GM12891 (cell line): ENCODE data around the gene MREG.
"Not testable (repeated sequence)": the region's sequence is repeated elsewhere in the genome, so short reads cannot be mapped to it uniquely, and the experiment has no call there.

Source experiments
- DNase-seq: peaks from one replicate; pipeline ENCODE4 v3.0.0; 2011; ENCODE audit warnings: low spot score; ENCODE audit not compliant: insufficient read length
- FAIRE-seq: peaks from 2 replicates; lab custom pipeline; 2011; peaks lifted over from hg19 to GRCh38; lab: Jason Lieb, UNC
- PAX5 ChIP-seq: IDR thresholded peaks from 2 replicates; pipeline ENCODE4 v1.6.1; 2011; ENCODE audit warnings: low read length, moderate library complexity, mild to moderate bottlenecking; ENCODE audit not compliant: insufficient read depth, severe bottlenecking
- POLR2A ChIP-seq: IDR thresholded peaks from 2 replicates; pipeline ENCODE4 v1.6.1; 2011; ENCODE audit warnings: low read depth, low read length, control low read depth
- POLR2AphosphoS5 ChIP-seq: IDR thresholded peaks from 2 replicates; pipeline ENCODE4 v1.6.1; 2011; ENCODE audit warnings: low read depth, low read length, control low read depth
- POU2F2 ChIP-seq: IDR thresholded peaks from 2 replicates; pipeline ENCODE4 v1.6.1; 2011; ENCODE audit warnings: low read depth, mild to moderate bottlenecking, control low read depth, low read length, moderate library complexity
- SPI1 ChIP-seq: IDR thresholded peaks from 2 replicates; pipeline ENCODE4 v1.6.1; 2011; ENCODE audit warnings: low read depth, low read length, control low read depth
- TAF1 ChIP-seq: IDR thresholded peaks from 2 replicates; pipeline ENCODE4 v1.6.1; 2011; ENCODE audit warnings: low read depth, low read length, control low read depth

The MREG gene

GRCh38 chr2:215974700-215975429 lies 38.5 kb downstream of the MREG start:
- TF ChIP-seq TAF1 (no peak), POU2F2 (no peak), PAX5 (no peak), POLR2A (no peak), SPI1 (no peak), POLR2AphosphoS5 (no peak)
- DNase-seq (no peak), FAIRE-seq (no peak)

GRCh38 chr2:215973954-215974699 lies 39.2 kb downstream of the MREG start:
- TF ChIP-seq SPI1 (no peak), POLR2AphosphoS5 (no peak), PAX5 (no peak), TAF1 (no peak), POU2F2 (no peak), POLR2A (no peak)
- no peak for FAIRE-seq
- no peak for DNase-seq

- FAIRE-seq (no peak), DNase-seq (no peak)
- TF ChIP-seq POLR2A (no peak), SPI1 (no peak), TAF1 (no peak), POLR2AphosphoS5 (no peak), POU2F2 (no peak), PAX5 (no peak)
These were observed 40.1 kb downstream of the MREG start for GRCh38 chr2:215973145-215973792.

- TF ChIP-seq POLR2A (no peak), POU2F2 (no peak), POLR2AphosphoS5 (no peak), SPI1 (no peak), PAX5 (no peak), TAF1 (no peak)
- DNase-seq (no peak), FAIRE-seq (no peak)
These were observed 41.7 kb downstream of the MREG start for GRCh38 chr2:215971671-215972070.

GRCh38 chr2:215970894-215971293 lies 42.5 kb downstream of the MREG start:
- FAIRE-seq: not testable (repeated sequence)

GRCh38 chr2:215970425-215970824 lies 42.9 kb downstream of the MREG start:
- no peak for FAIRE-seq

More at GRCh38 chr2:215970894-215971293, 42.5 kb downstream of the MREG start:
- not testable (repeated sequence) for DNase-seq

GRCh38 chr2:215969131-215969841 lies 44.1 kb downstream of the MREG start:
- DNase-seq: no peak
- no peak for FAIRE-seq

More at GRCh38 chr2:215970425-215970824, 42.9 kb downstream of the MREG start:
- TF ChIP-seq PAX5 (no peak), POLR2AphosphoS5 (no peak), POU2F2 (no peak), SPI1 (no peak), TAF1 (no peak), POLR2A (no peak)
- no peak for DNase-seq

GRCh38 chr2:215968499-215968898 lies 44.9 kb downstream of the MREG start:
- TF ChIP-seq POLR2A (no peak), PAX5 (no peak), POU2F2 (no peak), POLR2AphosphoS5 (no peak), TAF1 (no peak), SPI1 (no peak)
- DNase-seq (no peak), FAIRE-seq (no peak)

More at GRCh38 chr2:215969131-215969841, 44.1 kb downstream of the MREG start:
- TF ChIP-seq SPI1: no peak
- no peak for TF ChIP-seq PAX5
- no peak for TF ChIP-seq POLR2AphosphoS5
- TF ChIP-seq TAF1: no peak
- no peak for TF ChIP-seq POU2F2
- TF ChIP-seq POLR2A: no peak

GRCh38 chr2:215967590-215968378 lies 45.6 kb downstream of the MREG start:
- DNase-seq (no peak), FAIRE-seq (no peak)
- TF ChIP-seq POLR2AphosphoS5: no peak
- TF ChIP-seq POLR2A: no peak
- no peak for TF ChIP-seq PAX5
- no peak for TF ChIP-seq TAF1
- TF ChIP-seq POU2F2: no peak
- TF ChIP-seq SPI1: no peak
